GM23248 (cell line): ENCODE results near the gene OTOA.
"Not testable (repeated sequence)": the region's sequence is repeated elsewhere in the genome, so short reads cannot be mapped to it uniquely, and the experiment has no call there.

Experiments used
- EZH2 ChIP-seq: fragments of 200-600 bp; sonication (generic); IDR thresholded peaks from 2 replicates; pipeline ENCODE4 v1.6.1; 2018; ENCODE audit warnings: antibody characterized with exemption, mild to moderate bottlenecking; ENCODE audit not compliant: insufficient read depth, poor library complexity, severe bottlenecking
- EZH2phosphoT487 ChIP-seq: fragments of 200-600 bp; sonication (generic); IDR thresholded peaks from 2 replicates; pipeline ENCODE4 v1.6.1; 2018; ENCODE audit warnings: antibody characterized with exemption, moderate library complexity, mild to moderate bottlenecking, low read depth; ENCODE audit not compliant: insufficient read depth

- not testable (repeated sequence) for TF ChIP-seq EZH2, EZH2phosphoT487
Measured at GRCh38 chr16:21757080-21757671, 93.4 kb downstream of the OTOA start.
